Measurements from ENCODE around the gene C22orf42. TPM values are rescaled to one million over a fixed set of nuclear protein-coding genes. Genes with fewer than 3 reads are reported as not detected.

The C22orf42 gene
- total RNA-seq, 1 experiment from 2014 or later, result not detected

GRCh38 chr22:32120603-32121002 is 38.5 kb downstream of the C22orf42 start:
- Histone ChIP-seq H4K5ac (ENCODE audit: insufficient read length, low read depth, low read length) (no peak overlapping the region), H4K8ac (replicated peaks; ENCODE audit: insufficient read length, low read depth, low read length) (no peak overlapping the region), H2AK5ac (ENCODE audit: insufficient read length, low read length) (no peak overlapping the region), H3K23me2 (ENCODE audit: insufficient read length, low read depth, low read length, poor library complexity, severe bottlenecking) (no peaks in the 10 kb centered on the region), H3K4me2 (ENCODE audit: insufficient read depth, insufficient read length, low read length) (no peak overlapping the region), H4K91ac (ENCODE audit: insufficient read length, low read depth, low read length) (no peak overlapping the region), H2BK15ac (ENCODE audit: low read depth, low read length) (no peak overlapping the region), H3K23ac (ENCODE audit: insufficient read length, low read depth, low read length) (no peak overlapping the region), H3T11ph (ENCODE audit: low read length) (no peak overlapping the region), H4K20me1 (ENCODE audit: control insufficient read depth, insufficient read depth, insufficient read length) (no peaks in the 10 kb centered on the region), H2AFZ (ENCODE audit: low read length) (no peak overlapping the region), H3K4ac (ENCODE audit: low read depth, low read length) (no peak overlapping the region), H3K18ac (ENCODE audit: insufficient read length, low read depth, low read length) (no peak overlapping the region), H3K27ac (ENCODE audit: insufficient read length, low read depth, low read length) (no peak overlapping the region), H2BK120ac (ENCODE audit: low read depth, low read length, poor library complexity, severe bottlenecking) (no peak overlapping the region), H2BK20ac (ENCODE audit: low read depth, low read length, poor library complexity, severe bottlenecking) (no peak overlapping the region), H3K27me3 (ENCODE audit: insufficient read depth, low read length) (no peaks in the 10 kb centered on the region), H3K14ac (ENCODE audit: insufficient read depth, low read length) (no peak overlapping the region), H3K4me1 (ENCODE audit: insufficient read depth, low read length) (no peaks in the 10 kb centered on the region), H3K79me1 (ENCODE audit: insufficient read depth, low read depth, low read length, poor library complexity, severe bottlenecking) (no peaks in the 10 kb centered on the region), H3K79me2 (ENCODE audit: insufficient read depth, low read length) (no peaks in the 10 kb centered on the region), H3K9me3 (ENCODE audit: control insufficient read depth, low read depth, low read length) (no peaks in the 10 kb centered on the region), H2BK12ac (ENCODE audit: insufficient read length, low read depth, low read length) (no peak overlapping the region), H3K9ac (ENCODE audit: extremely low read depth, insufficient read length, low read length) (no peak overlapping the region), H2BK5ac (ENCODE audit: insufficient read length, low read length) (no peak overlapping the region), H3K56ac (ENCODE audit: insufficient read length, low read depth, low read length) (no peak overlapping the region)
- no CpG with 5 or more reads among the region's 20 CpGs for WGBS (ENCODE audit: extremely low coverage, insufficient read length, low lambda C conversion rate)
- no peak for DNase-seq
- Mint-ChIP-seq H3K36me3 (ENCODE audit: insufficient read depth in 1 of 3, low read depth in 3 of 3) (no peaks in the 10 kb centered on the region), H3K27me3 (ENCODE audit: low read depth) (peaks cover 50% of the 10 kb centered on the region), H3K4me1 (peaks cover 2 to 4% of the 10 kb centered on the region in 2 experiments), H3K4me3 (no peak overlapping the region), H3K27ac (no peak overlapping the region), H3K9me3 (no peaks in the 10 kb centered on the region; a peak in 1 of 5 replicates)
- no peak for TF ChIP-seq CTCF (conservative IDR thresholded peaks at IDR 0.05)

All from H9 (cell line).